SK-N-SH (cell line): ENCODE measurements around the gene AKAP6. TPM values are rescaled to one million over a fixed set of nuclear protein-coding genes. Genes with fewer than 3 reads are reported as not detected.

ENCODE experiments used
- CTCF ChIA-PET: fragments of 300-600, 350-600 bp; formaldehyde crosslinking; extraction: SDS; loops from one replicate; lab custom pipeline; 2021; lab: Yijun Ruan, JAX
- POLR2A ChIA-PET: fragments of 350-600 bp; sonication (Branson Sonifier 250); formaldehyde crosslinking; extraction: SDS; loops from one replicate; lab custom pipeline; 2020; ENCODE audit warnings: antibody characterized with exemption, inconsistent platforms; lab: Yijun Ruan, JAX
- DNase-seq: peaks from one replicate; pipeline ENCODE4 v3.0.0; 2012
- H2AFZ ChIP-seq: fragments of 200-600 bp; sonication (generic); 2 replicates; pipeline ENCODE4 v1.8.1; 2016; ENCODE audit warnings: antibody characterized with exemption, mild to moderate bottlenecking, low read depth
- H3F3A ChIP-seq: fragments of 200-600 bp; sonication (generic); replicated peaks from 2 replicates; pipeline ENCODE3; 2016; ENCODE audit warnings: antibody characterized with exemption, mild to moderate bottlenecking; ENCODE audit not compliant: insufficient read depth
- H3K27ac ChIP-seq, 2 experiments: fragments of 200-500 bp in 1 of 2; fragments of 200-600 bp in 1 of 2; sonication (Bioruptor generic) in 1 of 2; sonication (generic), shearing (Covaris generic) in 1 of 2; 2 replicates each; pipeline versions ENCODE4 v1.5.1 to v1.6.1; 2014 to 2016; ENCODE audit warnings: low read depth in 2 of 2, inconsistent platforms in 1 of 2, low read length in 1 of 2, mild to moderate bottlenecking in 1 of 2, mixed read lengths in 1 of 2
- H3K27me3 ChIP-seq: fragments of 200-600 bp; sonication (generic), shearing (Covaris generic); 2 replicates; pipeline ENCODE4 v1.6.1; 2016; ENCODE audit warnings: mixed run types; ENCODE audit not compliant: insufficient read depth
- H3K36me3 ChIP-seq, 2 experiments: fragments of 200-500 bp in 1 of 2; fragments of 200-600 bp in 1 of 2; sonication (Bioruptor generic) in 1 of 2; sonication (generic) in 1 of 2; replicated peaks in 1 of 2; 2 replicates each; pipeline versions ENCODE3 to v1.5.1; 2014 to 2016; ENCODE audit warnings: low read length in 1 of 2, mild to moderate bottlenecking in 1 of 2; ENCODE audit not compliant: insufficient read depth in 2 of 2, control insufficient read depth in 1 of 2
- H3K4me1 ChIP-seq, 2 experiments: fragments of 200-500 bp in 1 of 2; fragments of 200-600 bp in 1 of 2; sonication (Bioruptor generic) in 1 of 2; sonication (generic), shearing (Covaris generic) in 1 of 2; 2 replicates each; pipeline versions ENCODE4 v1.5.1 to v1.6.1; 2014 to 2016; ENCODE audit warnings: low read depth in 1 of 2, low read length in 1 of 2, mixed run types in 1 of 2; ENCODE audit not compliant: insufficient read depth in 2 of 2, control insufficient read depth in 1 of 2
- H3K4me2 ChIP-seq: fragments of 200-600 bp; sonication (generic), shearing (Covaris generic); 2 replicates; pipeline ENCODE4 v1.6.1; 2017; ENCODE audit warnings: mixed run types
- H3K4me3 ChIP-seq, 2 experiments: fragments of 200-500 bp in 1 of 2; fragments of 200-600 bp in 1 of 2; sonication (Bioruptor generic) in 1 of 2; sonication (generic), shearing (Covaris generic) in 1 of 2; 2 replicates each; pipeline versions ENCODE4 v1.5.1 to v1.8.1; 2014 to 2016; ENCODE audit warnings: low read depth in 2 of 2, inconsistent platforms in 1 of 2, low read length in 1 of 2, mild to moderate bottlenecking in 1 of 2, mixed read lengths in 1 of 2, moderate library complexity in 1 of 2
- H3K79me2 ChIP-seq: fragments of 200-600 bp; sonication (generic); 2 replicates; pipeline ENCODE4 v1.8.1; 2017; ENCODE audit warnings: mild to moderate bottlenecking; ENCODE audit not compliant: insufficient read depth
- H3K9ac ChIP-seq: fragments of 200-600 bp; sonication (generic); 2 replicates; pipeline ENCODE4 v1.6.1; 2017; ENCODE audit warnings: mixed run types
- H3K9me2 ChIP-seq: fragments of 200-600 bp; sonication (generic); 2 replicates; pipeline ENCODE4 v1.6.1; 2017; ENCODE audit warnings: mixed run types
- H3K9me3 ChIP-seq: fragments of 200-600 bp; sonication (generic); 2 replicates; pipeline ENCODE4 v1.6.1; 2017; ENCODE audit warnings: mixed run types, mild to moderate bottlenecking, moderate library complexity
- H4K20me1 ChIP-seq: fragments of 200-600 bp; sonication (generic); 2 replicates; pipeline ENCODE4 v1.6.1; 2017; ENCODE audit warnings: mild to moderate bottlenecking, mixed run types; ENCODE audit not compliant: insufficient read depth
- CHD2 ChIP-seq: fragments of 150-350 bp; IDR thresholded peaks from 2 replicates; pipeline ENCODE4 v1.6.1; 2018; ENCODE audit warnings: low read length; ENCODE audit not compliant: partially characterized antibody
- CTCF ChIP-seq: fragments of 200-600 bp; sonication (generic); IDR thresholded peaks from 2 replicates; pipeline ENCODE4 v1.6.1; 2017; ENCODE audit warnings: antibody characterized with exemption, mild to moderate bottlenecking, moderate library complexity
- FOXJ3 ChIP-seq: sonication (generic); formaldehyde crosslinking; IDR thresholded peaks from 2 replicates; pipeline ENCODE4 v1.5.1; 2020; ENCODE audit warnings: mild to moderate bottlenecking, missing genetic modification reagents
- GABPA ChIP-seq: IDR thresholded peaks from 2 replicates; pipeline ENCODE4 v1.4.0; 2012; ENCODE audit warnings: low read depth, mild to moderate bottlenecking
- MAX ChIP-seq: IDR thresholded peaks from 2 replicates; pipeline ENCODE4 v1.4.0; 2012; ENCODE audit warnings: low read depth
- MEF2A ChIP-seq: IDR thresholded peaks from 2 replicates; pipeline ENCODE4 v1.4.0; 2012; ENCODE audit warnings: low read depth, borderline replicate concordance
- TAF1 ChIP-seq: IDR thresholded peaks from 2 replicates; pipeline ENCODE4 v1.6.1; 2012; ENCODE audit warnings: low read depth, mild to moderate bottlenecking, low read length, moderate library complexity, borderline replicate concordance
- TCF12 ChIP-seq: IDR thresholded peaks from 2 replicates; pipeline ENCODE4 v1.4.0; 2012
- USF1 ChIP-seq: IDR thresholded peaks from 2 replicates; pipeline ENCODE4 v1.4.0; 2012; ENCODE audit warnings: low read depth, borderline replicate concordance
- WGBS: methylation state at CpG from one replicate; pipeline ENCODE4 v1.1.6; 2017; ENCODE audit warnings: low lambda C conversion rate; 5-methylcytosine and 5-hydroxymethylcytosine counted together
- polyA plus RNA-seq, 3 experiments: library from polyadenylated mRNA; depleted of rRNA; stranded (reverse); fragments of >200 nt; gene quantifications; 2 replicates each; pipeline ENCODE4 v1.2.3, GENCODE V29; 2012
- TF ChIP-seq, protein P1 (sequence below): IDR thresholded peaks from 2 replicates; pipeline ENCODE4 v1.4.0; 2012; ENCODE audit warnings: low read depth, borderline replicate concordance

The AKAP6 gene
- polyA plus RNA-seq, 1 of the 3 experiments (the other 2 are of a cell fraction), result 1.7 TPM

- Histone ChIP-seq H3K9me2 (no peaks in the 10 kb centered on the region), H2AFZ (no peak overlapping the region), H3K9ac (no peak overlapping the region), H3K36me3 (peaks cover 8 to 11% of the 10 kb centered on the region in 2 experiments), H3K27ac (no peak overlapping the region), H3F3A (peaks cover 16% of the 10 kb centered on the region), H3K79me2 (no peaks in the 10 kb centered on the region), H3K27me3 (no peaks in the 10 kb centered on the region), H4K20me1 (no peaks in the 10 kb centered on the region), H3K4me1 (peaks cover 2 to 20% of the 10 kb centered on the region in 2 experiments; a peak in 3 of 4 replicates), H3K4me2 (no peak overlapping the region), H3K9me3 (no peaks in the 10 kb centered on the region), H3K4me3 (no peak overlapping the region)
- no peak for TF ChIP-seq CTCF
- TF ChIP-seq GABPA, result no peak
- TF ChIP-seq, protein P1, sequence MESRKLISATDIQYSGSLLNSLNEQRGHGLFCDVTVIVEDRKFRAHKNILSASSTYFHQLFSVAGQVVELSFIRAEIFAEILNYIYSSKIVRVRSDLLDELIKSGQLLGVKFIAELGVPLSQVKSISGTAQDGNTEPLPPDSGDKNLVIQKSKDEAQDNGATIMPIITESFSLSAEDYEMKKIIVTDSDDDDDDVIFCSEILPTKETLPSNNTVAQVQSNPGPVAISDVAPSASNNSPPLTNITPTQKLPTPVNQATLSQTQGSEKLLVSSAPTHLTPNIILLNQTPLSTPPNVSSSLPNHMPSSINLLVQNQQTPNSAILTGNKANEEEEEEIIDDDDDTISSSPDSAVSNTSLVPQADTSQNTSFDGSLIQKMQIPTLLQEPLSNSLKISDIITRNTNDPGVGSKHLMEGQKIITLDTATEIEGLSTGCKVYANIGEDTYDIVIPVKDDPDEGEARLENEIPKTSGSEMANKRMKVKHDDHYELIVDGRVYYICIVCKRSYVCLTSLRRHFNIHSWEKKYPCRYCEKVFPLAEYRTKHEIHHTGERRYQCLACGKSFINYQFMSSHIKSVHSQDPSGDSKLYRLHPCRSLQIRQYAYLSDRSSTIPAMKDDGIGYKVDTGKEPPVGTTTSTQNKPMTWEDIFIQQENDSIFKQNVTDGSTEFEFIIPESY, result no peak
- no peak for TF ChIP-seq FOXJ3 (CRISPR knock-in tag)
- no peak for TF ChIP-seq CHD2
- TF ChIP-seq MAX, result no peak
- no peak for DNase-seq
- WGBS, result 86% methylated on average over 2 of the region's 2 CpGs
- CTCF ChIA-PET, result interaction anchor here (0.6 to 1.1 kb wide), 2 partner anchors 12 to 13 kb away, joined by 3 read pairs; no protein-coding TSS in a partner anchor
- POLR2A ChIA-PET, result no interaction called here
These were observed 272.0 kb downstream of the AKAP6 start for GRCh38 chr14:32601069-32601468.

DNA sequence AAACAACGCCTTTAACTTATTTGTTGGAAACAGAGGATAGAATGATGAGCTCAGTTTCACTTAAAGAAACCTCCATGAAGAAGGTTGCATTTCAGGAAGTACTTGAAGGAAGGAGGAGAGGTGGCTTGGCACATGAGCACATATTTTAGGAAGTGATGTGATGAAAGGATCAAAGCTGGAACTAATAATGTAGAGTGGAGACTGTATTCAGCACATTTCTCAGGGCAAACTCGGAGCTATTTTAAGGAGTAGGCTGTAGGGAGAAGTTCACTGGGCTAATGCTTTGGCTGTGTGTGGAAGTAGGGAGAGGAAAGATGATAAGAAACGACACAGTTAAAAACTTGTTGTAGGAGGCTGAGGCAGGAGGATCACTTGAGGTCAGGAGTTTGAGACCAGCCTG is 272.8 kb downstream of the AKAP6 start:
- no peak overlapping the region for H3K4me3 ChIP-seq
- no peak overlapping the region for H3K9ac ChIP-seq
- no peaks in the 10 kb centered on the region for H3K9me2 ChIP-seq
- H3K9me3 ChIP-seq, result no peaks in the 10 kb centered on the region
- peaks cover 11% of the 10 kb centered on the region for H3F3A ChIP-seq
- ChIA-PET CTCF (interaction anchor here (0.5 to 1.1 kb wide), 4 partner anchors 10 to 747 kb away, joined by 3 read pairs; no protein-coding TSS in a partner anchor), POLR2A (no interaction called here)
- no peaks in the 10 kb centered on the region for H3K79me2 ChIP-seq
- WGBS, result 73% methylated on average over 3 of the region's 3 CpGs
- peaks cover 8 to 11% of the 10 kb centered on the region in 2 experiments for H3K36me3 ChIP-seq
- H3K4me2 ChIP-seq, result no peak overlapping the region
- DNase-seq, result no peak
- TF ChIP-seq TCF12 (no peak), TAF1 (no peak), MEF2A (no peak), FOXJ3 (CRISPR knock-in tag) (no peak), CTCF (no peak), USF1 (no peak)
- TF ChIP-seq, all 33 proteins: peak for 0
- no peaks in the 10 kb centered on the region for H3K27me3 ChIP-seq
- H3K4me1 ChIP-seq, result peaks cover 2 to 16% of the 10 kb centered on the region in 2 experiments; a peak in 3 of 4 replicates
- H4K20me1 ChIP-seq, result no peaks in the 10 kb centered on the region
- H2AFZ ChIP-seq, result no peak overlapping the region
- no peak overlapping the region; a peak in 1 of 4 replicates for H3K27ac ChIP-seq
